HepG2 (cell line): Measurements from ENCODE around the gene CDC42BPG. TPM values are rescaled to one million over a fixed set of nuclear protein-coding genes. Genes with fewer than 3 reads are reported as not detected.

Experiments
- BATF2 ChIP-seq: sonication (generic); formaldehyde crosslinking; IDR thresholded peaks from 2 replicates; pipeline ENCODE4 v1.8.0; 2022; ENCODE audit warnings: mild to moderate bottlenecking, missing genetic modification reagents, moderate library complexity
- GMEB1 ChIP-seq: sonication (generic); formaldehyde crosslinking; IDR thresholded peaks from 2 replicates; pipeline ENCODE4 v1.5.1; 2020; ENCODE audit warnings: missing genetic modification reagents, mild to moderate bottlenecking, borderline replicate concordance
- HIC2 ChIP-seq: sonication (generic); formaldehyde crosslinking; IDR thresholded peaks from 2 replicates; pipeline ENCODE4 v1.9.0; 2022; ENCODE audit warnings: low read depth, missing genetic modification reagents
- HNRNPH1 ChIP-seq: fragments of 200-400 bp; formaldehyde crosslinking; optimal IDR thresholded peaks from 2 replicates; pipeline ENCODE3; 2017; ENCODE audit warnings: mild to moderate bottlenecking, low read depth, low read length
- KLF11 ChIP-seq: IDR thresholded peaks from 2 replicates; pipeline ENCODE4 v1.6.1; 2016; ENCODE audit warnings: missing compliant biosample characterization
- MAFF ChIP-seq: IDR thresholded peaks from 2 replicates; pipeline ENCODE4 v1.6.1; 2011; ENCODE audit warnings: low read depth, low read length, improper control_type of control experiment
- MTERF4 ChIP-seq: sonication (generic); formaldehyde crosslinking; IDR thresholded peaks from 2 replicates; pipeline ENCODE4 v1.8.0; 2023; ENCODE audit warnings: mild to moderate bottlenecking, missing genetic modification reagents
- ZC3H4 ChIP-seq: sonication (generic); formaldehyde crosslinking; IDR thresholded peaks from 2 replicates; pipeline ENCODE4 v1.4.0; 2020; ENCODE audit warnings: missing genetic modification reagents, borderline replicate concordance
- ZFP36 ChIP-seq: fragments of 150-350 bp; IDR thresholded peaks from 2 replicates; pipeline ENCODE4 v1.6.1; 2018; ENCODE audit warnings: borderline replicate concordance, low read length, low read depth; ENCODE audit not compliant: partially characterized antibody
- ZNF251 ChIP-seq: sonication (generic); formaldehyde crosslinking; IDR thresholded peaks from 2 replicates; pipeline ENCODE4 v1.9.0; 2021; ENCODE audit warnings: mild to moderate bottlenecking, missing genetic modification reagents
- ZNF501 ChIP-seq: sonication (generic); formaldehyde crosslinking; IDR thresholded peaks from 2 replicates; pipeline ENCODE4 v1.5.1; 2020; ENCODE audit warnings: mild to moderate bottlenecking, moderate library complexity, missing genetic modification reagents
- ZNF607 ChIP-seq: sonication (generic); formaldehyde crosslinking; IDR thresholded peaks from 2 replicates; pipeline ENCODE4 v1.5.1; 2020; ENCODE audit warnings: missing genetic modification reagents, mild to moderate bottlenecking, borderline replicate concordance
- ZNF687 ChIP-seq: sonication (generic); formaldehyde crosslinking; IDR thresholded peaks from 2 replicates; pipeline ENCODE4 v1.5.1; 2020; ENCODE audit warnings: mild to moderate bottlenecking, missing genetic modification reagents, moderate library complexity
- ZNF749 ChIP-seq: sonication (generic); formaldehyde crosslinking; IDR thresholded peaks from 2 replicates; pipeline ENCODE4 v1.8.0; 2022; ENCODE audit warnings: mild to moderate bottlenecking, missing genetic modification reagents, moderate library complexity, borderline replicate concordance
- polyA plus RNA-seq, 8 experiments: library from polyadenylated mRNA; depleted of rRNA in 3 of 8; stranded (reverse) in 7 of 8; unstranded in 1 of 8; fragments of >200 nt; fragmentation: Illumina TruSeq in 4 of 8; extraction: Trizol in 4 of 8; gene quantifications; 2 replicates each; pipeline versions ENCODE4 v1.2.1 to v1.2.3, GENCODE V29; 2011 to 2016; ENCODE audit warnings: low read depth in 4 of 8, missing spikeins in 1 of 8, mixed read lengths in 1 of 8; ENCODE audit not compliant: insufficient read depth in 1 of 8
- total RNA-seq, 5 experiments: library from RNA; depleted of rRNA; stranded (reverse); fragments of >200 nt; fragmentation: Illumina TruSeq; extraction: Trizol; gene quantifications; 2 replicates each; pipeline ENCODE4 v1.2.3, GENCODE V29; 2016; ENCODE audit warnings: low read depth in 1 of 5
- TF ChIP-seq, protein P1 (sequence below): sonication (generic); formaldehyde crosslinking; IDR thresholded peaks from 2 replicates; pipeline ENCODE4 v1.4.0; 2020; ENCODE audit warnings: missing genetic modification reagents, mild to moderate bottlenecking, borderline replicate concordance

CDC42BPG gene
- total and polyA plus RNA-seq, 2 of the 13 experiments (the other 11 are each of a cell fraction or from before 2014, with no cell fraction given): 0.55 to 1.4 TPM

DNA sequence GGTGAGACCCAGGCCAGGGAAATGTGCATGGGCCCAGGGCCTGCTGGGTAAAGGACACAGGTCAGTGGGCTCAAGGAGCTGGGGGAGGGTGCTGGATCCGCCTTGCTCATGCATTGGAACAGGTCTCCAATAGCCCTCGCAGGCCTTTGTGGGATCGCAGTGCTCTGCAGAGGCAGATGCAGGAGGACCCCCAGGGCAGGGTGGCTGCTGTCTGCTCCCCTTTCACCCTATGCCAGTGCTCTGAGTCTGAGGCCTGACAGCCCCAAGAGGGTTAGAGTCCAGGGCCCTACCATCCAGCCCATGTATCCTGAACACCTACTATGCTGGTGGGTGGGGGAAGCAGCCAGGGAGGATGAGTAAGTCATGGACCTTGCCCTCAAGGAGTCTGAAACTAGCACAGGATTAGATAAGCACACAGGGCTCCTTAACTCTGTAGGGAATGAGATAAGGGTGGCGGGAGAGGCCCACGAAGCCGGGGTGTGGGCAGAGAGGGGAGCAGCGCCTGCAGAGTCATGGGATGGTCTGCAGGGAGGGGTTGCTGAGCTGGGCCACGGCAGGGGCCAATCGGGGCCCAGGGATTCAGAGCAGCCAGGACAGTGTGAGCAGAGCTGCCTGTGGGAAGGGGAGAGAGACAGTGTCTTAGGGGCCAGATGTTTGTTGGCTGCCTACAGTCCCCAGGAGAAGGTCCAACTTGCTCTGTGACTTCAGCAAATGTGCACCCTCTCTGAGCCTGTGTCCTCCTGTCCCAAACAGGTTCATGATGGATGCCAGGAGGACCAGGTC, 44.5 kb upstream of the CDC42BPG start (continued):
- peak; percentile 35; the same call in 1 of the 2 replicates for TF ChIP-seq ZNF687 (CRISPR knock-in tag)
- TF ChIP-seq ZNF607 (CRISPR knock-in tag): no peak
- no peak for TF ChIP-seq ZNF749 (CRISPR knock-in tag)
- TF ChIP-seq, protein P1, sequence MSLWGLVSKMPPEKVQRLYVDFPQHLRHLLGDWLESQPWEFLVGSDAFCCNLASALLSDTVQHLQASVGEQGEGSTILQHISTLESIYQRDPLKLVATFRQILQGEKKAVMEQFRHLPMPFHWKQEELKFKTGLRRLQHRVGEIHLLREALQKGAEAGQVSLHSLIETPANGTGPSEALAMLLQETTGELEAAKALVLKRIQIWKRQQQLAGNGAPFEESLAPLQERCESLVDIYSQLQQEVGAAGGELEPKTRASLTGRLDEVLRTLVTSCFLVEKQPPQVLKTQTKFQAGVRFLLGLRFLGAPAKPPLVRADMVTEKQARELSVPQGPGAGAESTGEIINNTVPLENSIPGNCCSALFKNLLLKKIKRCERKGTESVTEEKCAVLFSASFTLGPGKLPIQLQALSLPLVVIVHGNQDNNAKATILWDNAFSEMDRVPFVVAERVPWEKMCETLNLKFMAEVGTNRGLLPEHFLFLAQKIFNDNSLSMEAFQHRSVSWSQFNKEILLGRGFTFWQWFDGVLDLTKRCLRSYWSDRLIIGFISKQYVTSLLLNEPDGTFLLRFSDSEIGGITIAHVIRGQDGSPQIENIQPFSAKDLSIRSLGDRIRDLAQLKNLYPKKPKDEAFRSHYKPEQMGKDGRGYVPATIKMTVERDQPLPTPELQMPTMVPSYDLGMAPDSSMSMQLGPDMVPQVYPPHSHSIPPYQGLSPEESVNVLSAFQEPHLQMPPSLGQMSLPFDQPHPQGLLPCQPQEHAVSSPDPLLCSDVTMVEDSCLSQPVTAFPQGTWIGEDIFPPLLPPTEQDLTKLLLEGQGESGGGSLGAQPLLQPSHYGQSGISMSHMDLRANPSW (CRISPR knock-in tag): no peak
- peak; percentile 62 for TF ChIP-seq HNRNPH1
- no peak for TF ChIP-seq KLF11
- TF ChIP-seq BATF2 (CRISPR knock-in tag): no peak
- no peak for TF ChIP-seq ZNF251 (CRISPR knock-in tag)
- no peak for TF ChIP-seq GMEB1
- no peak for TF ChIP-seq MTERF4
- no peak for TF ChIP-seq MAFF
- 0 out of 2 replicates have a peak, but pooled peaks have one; percentile 5 for TF ChIP-seq ZNF501 (CRISPR knock-in tag)
- TF ChIP-seq ZFP36: no peak
- 0 out of 2 replicates have a peak, but pooled peaks have one; percentile 23 for TF ChIP-seq HIC2 (CRISPR knock-in tag)
- no peak for TF ChIP-seq ZC3H4 (CRISPR knock-in tag)
